Measurements from ENCODE around the gene ABCG4. TPM values are rescaled to one million over a fixed set of nuclear protein-coding genes. Genes with fewer than 3 reads are reported as not detected.
A peak's percentile ranks its signal among the peaks of the same experiment; 100 is the strongest.

The ABCG4 gene
- total RNA-seq, 1 experiment from 2014 or later: 1.9 TPM

GRCh38 chr11:119167933-119168332, 19.1 kb downstream of the ABCG4 start:
- Histone ChIP-seq H4K20me1 (ENCODE audit: insufficient read depth) (no peaks in the 10 kb centered on the region), H3K36me3 (ENCODE audit: control insufficient read depth in 1 of 2, insufficient read depth in 2 of 2, low read length in 2 of 2) (no peaks in the 10 kb centered on the region), H3K9me2 (ENCODE audit: insufficient read depth) (no peaks in the 10 kb centered on the region), H3K79me2 (ENCODE audit: insufficient read depth, low read length) (no peaks in the 10 kb centered on the region; the same call in 1 of the 2 replicates), H3K27ac (ENCODE audit: low read depth, low read length) (0 out of 2 replicates have a peak overlapping the region, but pooled peaks have one; percentile 14), H3K4me1 (ENCODE audit: control insufficient read depth in 1 of 2, insufficient read depth in 2 of 2, low read length in 2 of 2) (peaks cover 29 to 46% of the 10 kb centered on the region in 2 experiments), H3K9me3 (ENCODE audit: control insufficient read depth in 1 of 2, insufficient read depth in 1 of 2, low read depth in 1 of 2, low read length in 2 of 2) (no peaks in the 10 kb centered on the region), H3K27me3 (ENCODE audit: insufficient read depth, low read length) (no peaks in the 10 kb centered on the region), H3K4me3 (replicated peaks in 1 of 2; ENCODE audit: low read depth in 1 of 2, low read length in 2 of 2) (peak overlapping the region in 1 of 2 experiments; percentile 71; a peak in 1 of 4 replicates), H3K4me2 (ENCODE audit: low read length) (peak overlapping the region; percentile 83), H2AFZ (ENCODE audit: low read depth, low read length, poor library complexity, severe bottlenecking) (peak overlapping the region; percentile 7), H3K9ac (ENCODE audit: low read length) (peak overlapping the region; percentile 94; the same call in 1 of the 2 replicates)
- TF ChIP-seq MAX (IDR thresholded peaks at IDR 0.05) (no peak), EGR1 (IDR thresholded peaks at IDR 0.05; ENCODE audit: low read depth) (0 out of 2 replicates have a peak, but pooled peaks have one; percentile 8), RAD21 (IDR thresholded peaks at IDR 0.05; ENCODE audit: low read depth) (no peak), TCF7L2 (IDR thresholded peaks at IDR 0.05; ENCODE audit: borderline replicate concordance, extremely low read depth, insufficient read depth, insufficient read length) (no peak), SP1 (IDR thresholded peaks at IDR 0.05; ENCODE audit: low read depth) (no peak)
- no TSS peak for BruUV-seq (replicated peaks)
- ChIA-PET CTCF (interaction anchor here (0.8 to 1.5 kb wide), 3 partner anchors 11 to 170 kb away, joined by 3 to 4 read pairs (median 3); no protein-coding TSS in a partner anchor), RAD21 (ENCODE audit: low non-redundant PET in 1 of 2, low total read pairs in 2 of 2, uncharacterized antibody in 2 of 2, unreplicated experiment in 2 of 2) (no interaction called here), POLR2A (no interaction called here)
- no peak for DNase-seq (ENCODE audit: low read depth, low spot score)
- peak; percentile 42 for ATAC-seq
- intact Hi-C loops (cut with micrococcal nuclease): loop anchor here (2.0 kb wide), 1 partner anchor 67 kb away; the partner anchor contains the start of gene DPAGT1

- H3K27me3 ChIP-seq (ENCODE audit: insufficient read depth, low read length): no peaks in the 10 kb centered on the region
- ATAC-seq (peak; percentile 85), DNase-seq (ENCODE audit: low read depth, low spot score) (peak; percentile 73)
- no TSS peak for BruUV-seq (replicated peaks)
- peak within 1 kb of the TSS; percentile 7 for H2AFZ ChIP-seq (ENCODE audit: low read depth, low read length, poor library complexity, severe bottlenecking)
- ChIA-PET RAD21 (ENCODE audit: low non-redundant PET in 1 of 2, low total read pairs in 2 of 2, uncharacterized antibody in 2 of 2, unreplicated experiment in 2 of 2) (no interaction called here), CTCF (interaction anchor here (0.8 to 1.5 kb wide), 9 partner anchors 9 to 306 kb away, joined by 3 to 7 read pairs (median 4); partner anchors contain the start of gene HINFP), POLR2A (interaction anchor here (1.1 to 1.5 kb wide), 5 partner anchors 15 to 74 kb away, joined by 3 to 5 read pairs (median 3); partner anchors contain the start of genes C2CD2L and DPAGT1)
- H3K9me2 ChIP-seq (ENCODE audit: insufficient read depth): no peaks in the 10 kb centered on the region
- H3K36me3 ChIP-seq (ENCODE audit: control insufficient read depth in 1 of 2, insufficient read depth in 2 of 2, low read length in 2 of 2): no peaks in the 10 kb centered on the region
- peak within 1 kb of the TSS; percentile 94 for H3K9ac ChIP-seq (ENCODE audit: low read length)
- no peaks in the 10 kb centered on the region for H3K9me3 ChIP-seq (ENCODE audit: control insufficient read depth in 1 of 2, insufficient read depth in 1 of 2, low read depth in 1 of 2, low read length in 2 of 2)
- intact Hi-C loops (cut with micrococcal nuclease): loop anchor here (2.0 kb wide), 1 partner anchor 68 kb away; the partner anchor contains the start of gene DPAGT1
- H3K4me3 ChIP-seq (replicated peaks in 1 of 2; ENCODE audit: low read depth in 1 of 2, low read length in 2 of 2): peak within 1 kb of the TSS; percentile 71 to 83
- peak within 1 kb of the TSS; percentile 94 for H3K27ac ChIP-seq (ENCODE audit: low read depth, low read length)
- no peaks in the 10 kb centered on the region for H4K20me1 ChIP-seq (ENCODE audit: insufficient read depth)
- peak within 1 kb of the TSS; percentile 83 for H3K4me2 ChIP-seq (ENCODE audit: low read length)
- no peaks in the 10 kb centered on the region; the same call in 1 of the 2 replicates for H3K79me2 ChIP-seq (ENCODE audit: insufficient read depth, low read length)
- H3K4me1 ChIP-seq (ENCODE audit: control insufficient read depth in 1 of 2, insufficient read depth in 2 of 2, low read length in 2 of 2): peaks cover 29 to 46% of the 10 kb centered on the region in 2 experiments
- TF ChIP-seq RAD21 (IDR thresholded peaks at IDR 0.05; ENCODE audit: low read depth) (peak; percentile 60), ZFX (IDR thresholded peaks at IDR 0.05) (peak; percentile 95), EZH2phosphoT487 (IDR thresholded peaks at IDR 0.05; ENCODE audit: borderline replicate concordance) (no peak), SP1 (IDR thresholded peaks at IDR 0.05; ENCODE audit: low read depth) (0 out of 2 replicates have a peak, but pooled peaks have one; percentile 22), ZBTB33 (IDR thresholded peaks at IDR 0.05; ENCODE audit: extremely low read depth, insufficient replicate concordance, low read length) (peak; percentile 61), SRF (IDR thresholded peaks at IDR 0.05; ENCODE audit: low read depth) (no peak), CEBPB (IDR thresholded peaks at IDR 0.05; ENCODE audit: low read depth) (no peak), ELF1 (IDR thresholded peaks at IDR 0.05; ENCODE audit: borderline replicate concordance, low read depth) (no peak), POLR2AphosphoS5 (IDR thresholded peaks at IDR 0.05; ENCODE audit: low read depth, low read length) (peak; percentile 86), CTCF (IDR thresholded peaks at IDR 0.05 in 2 of 3, conservative IDR thresholded peaks at IDR 0.05 in 1 of 3; ENCODE audit: borderline replicate concordance in 1 of 3, insufficient read depth in 1 of 3, low read depth in 2 of 3, low read length in 2 of 3) (peak; percentile 78 to 95 (median 90)), POLR2A (IDR thresholded peaks at IDR 0.05; ENCODE audit: borderline replicate concordance, extremely low read depth, insufficient read depth, insufficient read length) (peak; percentile 59)
Observed at GRCh38 chr11:119168471-119169281, 19.8 kb downstream of the ABCG4 start, which contains the start of gene NLRX1. Gene NLRX1, plus strand, starts transcription at chr11:119168725. Its CDS starts 2,679 bp downstream, at chr11:119171404.
